GM12878 (cell line): Measurements from ENCODE around the gene HLA-G. TPM values are rescaled to one million over a fixed set of nuclear protein-coding genes. Genes with fewer than 3 reads are reported as not detected.

Experiments used
- ATAC-seq: fragments of 200-7000 bp; cut with Tn5 transposase; 3 replicates; pipeline ENCODE4 v1.9.1; 2020; ENCODE audit warnings: mild to moderate bottlenecking, moderate library complexity
- BruUV-seq: library from RNA; stranded (reverse); fragments of 400-500 nt; replicated peaks from 2 replicates; lab custom pipeline; 2021; lab: Mats Ljungman, UMichigan
- CTCF ChIA-PET: fragments of 300-600 bp; sonication (Branson Sonifier 250); formaldehyde crosslinking; extraction: SDS; loops from one replicate; lab custom pipeline; 2021; ENCODE audit warnings: inconsistent platforms; lab: Yijun Ruan, JAX
- POLR2A ChIA-PET: fragments of 350-600 bp; formaldehyde crosslinking; extraction: SDS; loops from one replicate; lab custom pipeline; 2021; ENCODE audit warnings: inconsistent platforms; lab: Charles Lee
- RAD21 ChIA-PET: fragments of 300-600 bp; sonication (Branson Sonifier 250); formaldehyde crosslinking; loops from one replicate; lab custom pipeline; 2023; ENCODE audit warnings: antibody characterized with exemption; ENCODE audit not compliant: unreplicated experiment; lab: Charles Lee
- SMC1A ChIA-PET: fragments of 300-600 bp; sonication (Branson Sonifier 250); formaldehyde crosslinking; loops from one replicate; lab custom pipeline; 2023; ENCODE audit not compliant: unreplicated experiment, uncharacterized antibody; lab: Charles Lee
- DNase-seq: peaks from one replicate; pipeline ENCODE4 v3.0.0-alpha.2; 2011; ENCODE audit warnings: low read depth, low spot score
- FAIRE-seq: peaks from 3 replicates; lab custom pipeline; 2011; peaks lifted over from hg19 to GRCh38; lab: Jason Lieb, UNC
- H2AFZ ChIP-seq: 2 replicates; pipeline ENCODE4 v1.6.0; 2011; ENCODE audit warnings: low read depth, low read length, control low read depth; ENCODE audit not compliant: control insufficient read depth
- H3K27ac ChIP-seq: 2 replicates; pipeline ENCODE4 v1.5.1; 2011; ENCODE audit warnings: control low read depth; ENCODE audit not compliant: control insufficient read depth, insufficient read depth
- H3K27me3 ChIP-seq, 2 experiments: replicated peaks in 1 of 2; 2 replicates each; pipeline versions ENCODE4 v1.6.0 to v1.6.1; 2011; ENCODE audit warnings: low read length in 1 of 2; ENCODE audit not compliant: control insufficient read depth in 2 of 2, insufficient read depth in 2 of 2
- H3K36me3 ChIP-seq, 2 experiments: 2 replicates each; pipeline ENCODE4 v1.5.1; 2011; ENCODE audit warnings: low read length in 1 of 2; ENCODE audit not compliant: control insufficient read depth in 2 of 2, insufficient read depth in 2 of 2
- H3K4me1 ChIP-seq: 2 replicates; pipeline ENCODE4 v1.6.1; 2011; ENCODE audit warnings: mild to moderate bottlenecking, low read length, moderate library complexity, mixed read lengths; ENCODE audit not compliant: control insufficient read depth, insufficient read depth
- H3K4me2 ChIP-seq: 2 replicates; pipeline ENCODE4 v1.6.0; 2011; ENCODE audit warnings: control low read depth; ENCODE audit not compliant: control insufficient read depth, insufficient read depth
- H3K4me3 ChIP-seq: fragments of 200-600 bp; sonication (generic); 2 replicates; pipeline ENCODE4 v1.5.1; 2016
- H3K79me2 ChIP-seq: 2 replicates; pipeline ENCODE4 v1.6.0; 2011; ENCODE audit warnings: low read length; ENCODE audit not compliant: control insufficient read depth, insufficient read depth
- H3K9ac ChIP-seq: 2 replicates; pipeline ENCODE4 v1.8.0; 2011; ENCODE audit warnings: low read length, control low read depth, mixed read lengths; ENCODE audit not compliant: control insufficient read depth, insufficient read depth
- H3K9me3 ChIP-seq: replicated peaks from 3 replicates; pipeline ENCODE4 v1.5.1; 2011; ENCODE audit warnings: mild to moderate bottlenecking, low read length; ENCODE audit not compliant: control insufficient read depth, insufficient read depth
- H4K20me1 ChIP-seq: 2 replicates; pipeline ENCODE4 v1.6.0; 2011; ENCODE audit not compliant: control insufficient read depth, insufficient read depth
- EP300 ChIP-seq, 2 experiments: fragments of 150-350 bp in 1 of 2; IDR thresholded peaks; 2 replicates each; pipeline ENCODE4 v1.6.1; 2011 to 2012; ENCODE audit warnings: low read depth in 2 of 2, low read length in 2 of 2, borderline replicate concordance in 1 of 2, improper control_type of control experiment in 1 of 2, inconsistent platforms in 1 of 2; ENCODE audit not compliant: control insufficient read depth in 1 of 2
- GATAD2B ChIP-seq: fragments of 450-650 bp; conservative IDR thresholded peaks from 2 replicates; pipeline ENCODE4 v1.6.1; 2017; ENCODE audit warnings: low read depth, mild to moderate bottlenecking, moderate library complexity
- IKZF1 ChIP-seq: fragments of 450-650 bp; conservative IDR thresholded peaks from 2 replicates; pipeline ENCODE4 v1.6.1; 2017; ENCODE audit warnings: antibody characterized with exemption, mild to moderate bottlenecking
- KAT2A ChIP-seq: conservative IDR thresholded peaks from 2 replicates; pipeline ENCODE4 v1.6.1; 2011; ENCODE audit warnings: low read depth, low read length; ENCODE audit not compliant: control insufficient read depth
- RBBP5 ChIP-seq: fragments of 200-600 bp; sonication (generic); conservative IDR thresholded peaks from 2 replicates; pipeline ENCODE4 v1.6.1; 2016
- SP1 ChIP-seq: IDR thresholded peaks from one replicate; pipeline ENCODE4 v1.6.1; 2011; ENCODE audit warnings: low read depth, low read length
- SPI1 ChIP-seq: IDR thresholded peaks from 2 replicates; pipeline ENCODE4 v1.6.1; 2011; ENCODE audit warnings: low read depth, mild to moderate bottlenecking, low read length, moderate library complexity, borderline replicate concordance; ENCODE audit not compliant: insufficient read depth
- WRNIP1 ChIP-seq: IDR thresholded peaks from 2 replicates; pipeline ENCODE4 v1.6.1; 2011; ENCODE audit warnings: low read depth, low read length, improper control_type of control experiment, borderline replicate concordance
- WGBS: methylation state at CpG from one replicate; pipeline ENCODE4 v1.1.6; 2016; ENCODE audit warnings: low lambda C conversion rate; ENCODE audit not compliant: insufficient replicate concordance, insufficient coverage; ENCODE audit errors: missing lambda C conversion rate; 5-methylcytosine and 5-hydroxymethylcytosine counted together
- in situ Hi-C: fragments of 300-500 bp; cut with MboI; formaldehyde crosslinking; loops from 9 replicates; pipeline ENCODE4 v1.14.3; 2018; ENCODE audit warnings: mixed read lengths
- intact Hi-C: fragments of 100-400 bp; cut with micrococcal nuclease; formaldehyde crosslinking; loops from one replicate; pipeline ENCODE4 v1.14.2; 2022; ENCODE audit not compliant: unreplicated experiment
- polyA plus RNA-seq, 11 experiments: library from polyadenylated mRNA; depleted of rRNA in 4 of 11; unstranded in 6 of 11; stranded (reverse) in 5 of 11; fragments of >200 nt; fragmentation: Nextera tagmentation in 4 of 11; fragmentation: Illumina TruSeq in 1 of 11; extraction: Ambion mirVana in 4 of 11; extraction: Trizol in 1 of 11; gene quantifications; 1 replicate in 1 of 11; 2 replicates in 10 of 11; pipeline versions ENCODE4 v1.2.1 to v1.2.3, GENCODE V29; 2011 to 2016; ENCODE audit warnings: inconsistent platforms in 2 of 11, missing spikeins in 2 of 11, low read depth in 1 of 11
- total RNA-seq, 4 experiments: library from RNA; depleted of rRNA in 3 of 4; stranded (reverse); fragments of >200 nt in 3 of 4; fragmentation: Illumina TruSeq in 1 of 4; extraction: Trizol in 1 of 4; gene quantifications; 2 replicates each; pipeline versions ENCODE4 v1.2.1 to v1.2.3, GENCODE V29; 2013 to 2021

Gene HLA-G
- total and polyA plus RNA-seq, 10 of the 15 experiments (the other 5 are each of a cell fraction or from before 2014, with no cell fraction given): 0.10 to 2.9 (median 1.3) TPM; not detected in 5

DNA sequence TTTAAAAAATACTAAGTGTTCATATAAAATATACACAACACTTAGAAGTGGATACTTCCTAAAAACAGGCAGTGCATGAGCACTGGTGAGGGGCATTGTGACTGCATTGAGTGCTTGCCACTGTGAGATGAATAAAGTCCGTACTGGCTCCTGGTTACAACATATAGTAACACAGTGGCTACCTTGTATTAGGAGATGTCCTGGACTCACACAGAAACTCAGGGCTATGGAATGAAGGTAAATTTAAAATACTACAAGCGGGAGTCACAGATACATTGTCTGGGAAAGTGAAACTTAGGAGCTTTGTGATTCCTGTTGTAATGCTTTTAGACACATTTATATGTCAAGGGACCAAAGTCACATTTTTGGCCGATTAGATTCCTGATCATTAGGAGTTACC, 36.5 kb upstream of the HLA-G start (continued):
- TF ChIP-seq RBBP5: no peak
- TF ChIP-seq SPI1: no peak
- TF ChIP-seq GATAD2B: no peak
- no peak for TF ChIP-seq SP1
- TF ChIP-seq IKZF1: no peak
- TF ChIP-seq EP300 (IDR thresholded peaks at IDR 0.05; ENCODE audit: borderline replicate concordance in 1 of 2, control insufficient read depth in 1 of 2, low read depth in 2 of 2, low read length in 2 of 2): no peak

DNA sequence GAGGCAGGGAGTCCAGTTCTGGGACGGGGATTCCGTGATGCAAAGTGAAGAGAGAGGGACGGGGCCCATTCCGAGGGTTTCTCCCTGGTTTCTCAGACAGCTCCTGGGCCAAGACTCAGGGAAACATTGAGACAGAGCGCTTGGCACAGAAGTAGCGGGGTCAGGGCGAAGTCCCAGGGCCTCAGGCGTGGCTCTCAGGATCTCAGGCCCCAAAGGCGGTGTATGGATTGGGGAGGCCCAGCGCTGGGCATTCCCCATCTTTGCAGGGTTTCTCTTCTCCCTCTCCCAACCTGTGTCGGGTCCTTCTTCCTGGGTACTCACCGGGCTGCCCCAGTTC, 35.9 kb upstream of the HLA-G start:
- no peak overlapping the region for H3K9ac ChIP-seq
- RAD21 ChIA-PET: no interaction called here
- H3K36me3 ChIP-seq: no peaks in the 10 kb centered on the region
- SMC1A ChIA-PET: no interaction called here
- CTCF ChIA-PET: interaction anchor here (1.3 kb wide), 1 partner anchor 54 kb away, joined by 4 read pairs; no protein-coding TSS in a partner anchor
- no peak for FAIRE-seq
- no TSS peak for BruUV-seq
- H3K4me2 ChIP-seq: no peak overlapping the region
- ATAC-seq: no peak; the same call in 2 of the 3 replicates
- TF ChIP-seq WRNIP1 (no peak), KAT2A (no peak)
- H3K4me1 ChIP-seq: 0 out of 2 replicates have a peak, but pooled peaks cover 3% of the 10 kb centered on the region
- POLR2A ChIA-PET: no interaction called here
- in situ Hi-C loops: no loop called here
- H4K20me1 ChIP-seq: no peaks in the 10 kb centered on the region
- H3K4me3 ChIP-seq: no peak overlapping the region
- H3K79me2 ChIP-seq: no peaks in the 10 kb centered on the region
- WGBS: 74% methylated on average over 11 of the region's 12 CpGs
- H3K27ac ChIP-seq: no peak overlapping the region
- H3K27me3 ChIP-seq: peaks cover 4 to 9% of the 10 kb centered on the region in 2 experiments; a peak in 3 of 4 replicates
- intact Hi-C loops: no loop called here
- H2AFZ ChIP-seq: no peak overlapping the region; the same call in 1 of the 2 replicates
- no peak for DNase-seq
- no peaks in the 10 kb centered on the region; the same call in 2 of the 3 replicates for H3K9me3 ChIP-seq
